Body of pancreas (tissue), 4 donors: ENCODE measurements around the gene RCOR1.

Experiments used
- POLR2A ChIP-seq, 3 donors: fragments of 450-650 bp; IDR thresholded peaks; one replicate each; pipeline ENCODE4 v1.6.1; 2016; ENCODE audit warnings: antibody characterized with exemption in 3 of 3, mild to moderate bottlenecking in 2 of 3
- TF ChIP-seq, protein P1 (sequence below), 7 experiments: fragments of 450-650 bp in 4 of 7; fragments of 200-600 bp in 3 of 7; sonication (generic) in 3 of 7; IDR thresholded peaks; one replicate each; pipeline ENCODE4 v1.5.1; 2016 to 2019; ENCODE audit warnings: antibody characterized with exemption in 7 of 7

DNA sequence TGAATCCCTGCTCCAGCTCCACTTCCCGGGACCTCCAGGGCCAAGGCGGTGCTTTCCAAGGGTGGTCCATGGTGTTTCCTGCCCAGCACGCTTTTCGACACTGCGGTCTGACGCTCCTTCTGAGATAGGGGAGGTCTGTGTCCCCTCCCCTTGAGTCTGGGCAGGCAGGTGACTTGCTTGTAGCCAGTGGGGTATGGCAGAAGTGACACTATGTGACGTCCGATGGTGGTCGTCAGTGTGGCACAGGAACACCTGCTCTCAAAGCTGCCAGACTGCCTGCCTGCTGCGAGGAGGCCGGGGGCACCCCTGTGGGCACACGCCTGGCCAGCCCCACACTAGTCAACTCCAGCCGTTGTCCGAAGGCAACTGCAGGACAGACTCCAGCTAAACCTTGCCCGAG, 168.8 kb downstream of the RCOR1 start:
- TF ChIP-seq, protein P1, sequence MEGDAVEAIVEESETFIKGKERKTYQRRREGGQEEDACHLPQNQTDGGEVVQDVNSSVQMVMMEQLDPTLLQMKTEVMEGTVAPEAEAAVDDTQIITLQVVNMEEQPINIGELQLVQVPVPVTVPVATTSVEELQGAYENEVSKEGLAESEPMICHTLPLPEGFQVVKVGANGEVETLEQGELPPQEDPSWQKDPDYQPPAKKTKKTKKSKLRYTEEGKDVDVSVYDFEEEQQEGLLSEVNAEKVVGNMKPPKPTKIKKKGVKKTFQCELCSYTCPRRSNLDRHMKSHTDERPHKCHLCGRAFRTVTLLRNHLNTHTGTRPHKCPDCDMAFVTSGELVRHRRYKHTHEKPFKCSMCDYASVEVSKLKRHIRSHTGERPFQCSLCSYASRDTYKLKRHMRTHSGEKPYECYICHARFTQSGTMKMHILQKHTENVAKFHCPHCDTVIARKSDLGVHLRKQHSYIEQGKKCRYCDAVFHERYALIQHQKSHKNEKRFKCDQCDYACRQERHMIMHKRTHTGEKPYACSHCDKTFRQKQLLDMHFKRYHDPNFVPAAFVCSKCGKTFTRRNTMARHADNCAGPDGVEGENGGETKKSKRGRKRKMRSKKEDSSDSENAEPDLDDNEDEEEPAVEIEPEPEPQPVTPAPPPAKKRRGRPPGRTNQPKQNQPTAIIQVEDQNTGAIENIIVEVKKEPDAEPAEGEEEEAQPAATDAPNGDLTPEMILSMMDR (IDR thresholded peaks at IDR 0.05) = no peak
- no peak for TF ChIP-seq POLR2A (IDR thresholded peaks at IDR 0.05)
